Common myeloid progenitor, CD34-positive (primary cell): ENCODE results near the gene IP6K3.

Source experiments
- CTCF ChIA-PET: fragments of 350-600 bp; sonication (Branson Sonifier 250); formaldehyde crosslinking; loops from one replicate; lab custom pipeline; 2021; ENCODE audit warnings: antibody characterized with exemption; lab: Charles Lee
- POLR2A ChIA-PET: fragments of 350-600 bp; sonication (Branson Sonifier 250); formaldehyde crosslinking; loops from one replicate; lab custom pipeline; 2021; ENCODE audit warnings: antibody characterized with exemption; lab: Charles Lee
- DNase-seq, 3 donors: peaks; one replicate each; pipeline versions ENCODE4 v3.0.0 to v3.0.0-alpha.2; 2013
- H3K27ac ChIP-seq, 2 experiments: 1 replicate in 1 of 2; 2 replicates in 1 of 2; pipeline ENCODE4 v1.7.0; 2013; ENCODE audit warnings: inconsistent platforms in 2 of 2, low read length in 2 of 2, mild to moderate bottlenecking in 2 of 2, low read depth in 1 of 2, moderate library complexity in 1 of 2; ENCODE audit not compliant: severe bottlenecking in 2 of 2, insufficient read depth in 1 of 2, poor library complexity in 1 of 2
- H3K27me3 ChIP-seq, 5 experiments: replicated peaks in 2 of 5; 1 replicate in 3 of 5; 2 replicates in 2 of 5; pipeline versions ENCODE4 v1.6.1 to v1.7.0; 2013; ENCODE audit warnings: low read length in 4 of 5, mild to moderate bottlenecking in 2 of 5, moderate library complexity in 2 of 5, inconsistent platforms in 1 of 5; ENCODE audit not compliant: insufficient read depth in 5 of 5, control insufficient read depth in 4 of 5
- H3K36me3 ChIP-seq, 4 experiments: 1 replicate in 2 of 4; 2 replicates in 2 of 4; pipeline versions ENCODE4 v1.6.1 to v1.7.0; 2013; ENCODE audit warnings: low read length in 3 of 4, control low read depth in 1 of 4, mild to moderate bottlenecking in 1 of 4; ENCODE audit not compliant: control insufficient read depth in 4 of 4, insufficient read depth in 4 of 4
- H3K4me1 ChIP-seq, 4 experiments: 1 replicate in 3 of 4; 2 replicates in 1 of 4; pipeline versions ENCODE4 v1.6.1 to v1.7.1; 2013; ENCODE audit warnings: low read length in 3 of 4, mild to moderate bottlenecking in 3 of 4, control low read depth in 1 of 4, inconsistent platforms in 1 of 4, moderate library complexity in 1 of 4; ENCODE audit not compliant: control insufficient read depth in 4 of 4, insufficient read depth in 4 of 4; ENCODE audit errors: control extremely low read depth in 1 of 4
- H3K4me3 ChIP-seq, 7 experiments: 1 replicate in 4 of 7; 2 replicates in 3 of 7; pipeline versions ENCODE4 v1.5.1 to v1.7.0; 2013; ENCODE audit warnings: mild to moderate bottlenecking in 7 of 7, low read length in 6 of 7, moderate library complexity in 6 of 7, inconsistent platforms in 2 of 7, low read depth in 2 of 7, control low read depth in 1 of 7; ENCODE audit not compliant: insufficient read depth in 4 of 7, control insufficient read depth in 1 of 7; ENCODE audit errors: extremely low read depth in 1 of 7
- H3K9me3 ChIP-seq, 5 experiments: 1 replicate in 4 of 5; 2 replicates in 1 of 5; pipeline versions ENCODE4 v1.6.1 to v1.7.1; 2013; ENCODE audit warnings: low read length in 4 of 5, mild to moderate bottlenecking in 2 of 5, inconsistent platforms in 1 of 5, low read depth in 1 of 5, moderate library complexity in 1 of 5; ENCODE audit not compliant: control insufficient read depth in 4 of 5, insufficient read depth in 2 of 5; ENCODE audit errors: control extremely low read depth in 1 of 5
- WGBS: methylation state at CpG from one replicate; pipeline ENCODE4 v1.1.5; 2013; ENCODE audit not compliant: insufficient coverage; 5-methylcytosine and 5-hydroxymethylcytosine counted together

IP6K3 gene

DNA sequence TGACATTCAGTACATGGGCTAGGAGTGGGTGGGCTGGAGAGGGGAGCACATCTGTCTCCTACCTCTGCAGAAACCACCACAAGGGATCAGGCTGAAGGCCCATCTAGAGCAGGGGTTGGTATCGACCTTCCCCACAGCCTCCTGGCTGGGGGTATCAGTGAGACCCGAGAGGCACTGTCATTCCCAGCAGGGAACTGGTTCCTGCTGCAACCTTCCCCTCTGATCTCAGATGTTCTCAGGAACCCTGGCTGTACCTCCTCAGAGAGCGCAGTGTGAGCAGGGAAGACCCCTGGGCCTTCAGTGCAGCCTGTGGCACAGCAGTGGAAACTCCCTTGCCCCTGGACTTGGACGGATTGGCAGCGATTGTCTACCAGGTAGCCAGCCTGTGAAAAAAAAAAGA lies 7.8 kb downstream of the IP6K3 start:
- Histone ChIP-seq H3K27me3 (peaks cover 0 to 18% (median 0%) of the 10 kb centered on the region in 5 experiments), H3K9me3 (no peaks in the 10 kb centered on the region), H3K4me1 (peaks cover 0 to 6% (median 0%) of the 10 kb centered on the region in 4 experiments), H3K36me3 (no peaks in the 10 kb centered on the region), H3K4me3 (no peak overlapping the region), H3K27ac (no peak overlapping the region)
- POLR2A ChIA-PET = interaction anchor here (0.6 kb wide), 1 partner anchor 70 kb away, joined by 3 read pairs; no protein-coding TSS in a partner anchor
- no peak for DNase-seq
- CTCF ChIA-PET = interaction anchor here (0.6 to 1.4 kb wide), 3 partner anchors 10 to 166 kb away, joined by 3 read pairs; no protein-coding TSS in a partner anchor
- 98% methylated on average over 5 of the region's 5 CpGs for WGBS

- no peak overlapping the region for H3K27ac ChIP-seq
- H3K36me3 ChIP-seq = no peaks in the 10 kb centered on the region
- peaks cover 0 to 6% (median 0%) of the 10 kb centered on the region in 4 experiments for H3K4me1 ChIP-seq
- 90% methylated on average over 4 of the region's 9 CpGs for whole genome bisulfite sequencing
- DNase-seq = no peak
- no peaks in the 10 kb centered on the region for H3K9me3 ChIP-seq
- peaks cover 0 to 10% (median 0%) of the 10 kb centered on the region in 5 experiments for H3K27me3 ChIP-seq
- CTCF ChIA-PET = interaction anchor here (0.8 to 1.4 kb wide), 6 partner anchors 10 to 286 kb away, joined by 3 to 4 read pairs (median 3); partner anchors contain the start of gene UQCC2
- POLR2A ChIA-PET = no interaction called here
- no peak overlapping the region for H3K4me3 ChIP-seq
Observed at GRCh38 chr6:33738153-33738552, 8.6 kb downstream of the IP6K3 start.

DNA sequence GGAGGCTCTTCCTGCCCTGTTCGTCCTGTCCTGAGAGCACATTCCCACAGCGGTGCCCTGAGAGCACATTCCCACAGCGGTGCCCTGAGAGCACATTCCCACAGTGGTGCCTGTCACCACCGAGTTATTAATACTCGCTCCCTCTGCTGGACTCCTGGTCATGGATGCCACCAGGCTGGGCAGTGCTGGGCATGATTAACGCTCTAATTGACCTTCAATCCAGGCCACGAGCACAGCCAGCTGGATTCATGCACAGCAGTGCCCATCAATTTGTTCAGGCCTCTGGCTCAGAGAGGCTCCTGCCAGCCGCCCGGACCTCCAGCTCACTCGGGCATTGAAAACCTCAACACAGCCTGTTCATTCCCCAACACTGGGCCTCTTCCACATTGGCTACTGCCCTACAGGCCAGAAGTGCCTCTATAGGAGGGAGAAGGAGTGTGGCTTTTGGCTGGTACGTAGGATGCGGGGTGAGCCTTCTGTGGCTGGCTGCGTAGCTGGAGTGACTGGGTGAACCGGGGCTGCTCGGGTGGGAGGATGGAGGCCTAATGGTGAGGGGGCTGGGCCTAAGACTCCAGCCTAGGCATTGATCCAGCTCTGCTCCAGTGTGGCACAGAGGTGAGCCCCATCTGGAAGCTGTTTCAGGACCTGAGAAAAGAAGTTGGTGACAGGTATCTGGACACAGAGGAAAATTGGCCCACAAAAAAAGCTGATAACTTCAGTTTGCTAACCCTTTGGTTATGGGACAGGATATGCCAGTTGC lies 9.3 kb downstream of the IP6K3 start:
- CTCF ChIA-PET = interaction anchor here (0.9 to 1.2 kb wide), 4 partner anchors 24 to 287 kb away, joined by 3 to 4 read pairs (median 3); partner anchors contain the start of gene UQCC2
- no peaks in the 10 kb centered on the region for H3K36me3 ChIP-seq
- H3K9me3 ChIP-seq = no peaks in the 10 kb centered on the region
- 90% methylated on average over 15 of the region's 15 CpGs for WGBS
- peaks cover 0 to 6% (median 0%) of the 10 kb centered on the region in 4 experiments for H3K4me1 ChIP-seq
- no peak overlapping the region for H3K4me3 ChIP-seq
- POLR2A ChIA-PET = no interaction called here
- H3K27ac ChIP-seq = no peak overlapping the region
- peaks cover 0 to 5% (median 0%) of the 10 kb centered on the region in 5 experiments for H3K27me3 ChIP-seq
- no peak for DNase-seq

DNA sequence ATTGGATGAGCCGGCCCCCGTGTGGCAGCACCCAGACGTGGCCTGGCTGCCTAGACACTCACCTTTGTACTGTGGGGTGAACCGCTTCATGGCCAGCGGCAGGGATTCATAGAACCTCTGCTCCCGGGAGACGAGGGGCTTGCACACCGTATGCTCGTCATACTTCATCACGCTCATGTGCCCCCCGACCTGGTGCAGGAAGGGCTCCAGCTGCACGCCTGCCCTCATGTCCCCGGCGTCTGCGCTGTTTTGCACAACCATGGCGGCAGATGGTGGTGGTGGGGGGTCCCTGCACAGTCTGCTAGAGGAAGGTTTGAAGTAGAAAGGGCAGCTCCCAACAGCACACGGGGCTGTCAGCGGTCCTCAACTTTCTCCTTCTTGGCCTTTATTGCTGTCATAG lies 11.5 kb downstream of the IP6K3 start:
- CTCF ChIA-PET = interaction anchor here (1.3 to 1.8 kb wide), 2 partner anchors 10 to 27 kb away, joined by 4 to 5 read pairs; no protein-coding TSS in a partner anchor
- 90% methylated on average over 15 of the region's 18 CpGs for WGBS
- Histone ChIP-seq H3K27me3 (peaks cover 0 to 4% (median 0%) of the 10 kb centered on the region in 5 experiments), H3K36me3 (no peaks in the 10 kb centered on the region), H3K4me3 (no peak overlapping the region), H3K4me1 (peaks cover 0 to 6% (median 0%) of the 10 kb centered on the region in 4 experiments), H3K9me3 (no peaks in the 10 kb centered on the region), H3K27ac (no peak overlapping the region)
- POLR2A ChIA-PET = no interaction called here
- DNase-seq = peak in 1 of 3 donors; percentile 4

DNA sequence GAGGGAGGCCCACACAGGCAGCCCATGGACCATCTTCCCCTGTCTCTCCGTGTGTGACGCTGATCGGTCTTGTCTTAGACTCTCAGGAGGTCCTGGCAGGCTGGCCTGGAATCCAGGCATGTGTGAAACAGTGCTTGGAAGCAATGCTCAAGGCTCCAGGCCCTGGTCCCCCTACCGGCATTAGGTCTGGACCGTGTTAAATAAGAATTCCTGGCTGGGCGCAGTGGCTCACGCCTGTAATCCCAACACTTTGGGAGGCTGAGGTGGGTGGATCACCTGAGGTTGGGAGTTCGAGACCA lies 13.0 kb downstream of the IP6K3 start:
- Histone ChIP-seq H3K36me3 (no peaks in the 10 kb centered on the region), H3K27ac (no peak overlapping the region), H3K27me3 (peaks cover 0 to 4% (median 0%) of the 10 kb centered on the region in 5 experiments), H3K4me3 (no peak overlapping the region), H3K4me1 (peaks cover 0 to 6% (median 0%) of the 10 kb centered on the region in 4 experiments), H3K9me3 (no peaks in the 10 kb centered on the region)
- POLR2A ChIA-PET = no interaction called here
- CTCF ChIA-PET = no interaction called here
- no peak for DNase-seq
- WGBS = 96% methylated on average over 8 of the region's 8 CpGs

GRCh38 chr6:33732817-33733708 lies 13.6 kb downstream of the IP6K3 start:
- Histone ChIP-seq H3K27me3 (peaks cover 0 to 4% (median 0%) of the 10 kb centered on the region in 5 experiments), H3K9me3 (no peaks in the 10 kb centered on the region), H3K4me3 (no peak overlapping the region), H3K27ac (no peak overlapping the region), H3K36me3 (no peaks in the 10 kb centered on the region), H3K4me1 (peaks cover 0 to 6% (median 0%) of the 10 kb centered on the region in 4 experiments)
- ChIA-PET POLR2A (no interaction called here), CTCF (no interaction called here)
- 95% methylated on average over 11 of the region's 13 CpGs for WGBS
- DNase-seq = no peak
